ENCODE results near the gene SFXN3. TPM values are rescaled to one million over a fixed set of nuclear protein-coding genes. Genes with fewer than 3 reads are reported as not detected.

Gene SFXN3
- total RNA-seq, 1 experiment from 2014 or later = 32.1 TPM

DNA sequence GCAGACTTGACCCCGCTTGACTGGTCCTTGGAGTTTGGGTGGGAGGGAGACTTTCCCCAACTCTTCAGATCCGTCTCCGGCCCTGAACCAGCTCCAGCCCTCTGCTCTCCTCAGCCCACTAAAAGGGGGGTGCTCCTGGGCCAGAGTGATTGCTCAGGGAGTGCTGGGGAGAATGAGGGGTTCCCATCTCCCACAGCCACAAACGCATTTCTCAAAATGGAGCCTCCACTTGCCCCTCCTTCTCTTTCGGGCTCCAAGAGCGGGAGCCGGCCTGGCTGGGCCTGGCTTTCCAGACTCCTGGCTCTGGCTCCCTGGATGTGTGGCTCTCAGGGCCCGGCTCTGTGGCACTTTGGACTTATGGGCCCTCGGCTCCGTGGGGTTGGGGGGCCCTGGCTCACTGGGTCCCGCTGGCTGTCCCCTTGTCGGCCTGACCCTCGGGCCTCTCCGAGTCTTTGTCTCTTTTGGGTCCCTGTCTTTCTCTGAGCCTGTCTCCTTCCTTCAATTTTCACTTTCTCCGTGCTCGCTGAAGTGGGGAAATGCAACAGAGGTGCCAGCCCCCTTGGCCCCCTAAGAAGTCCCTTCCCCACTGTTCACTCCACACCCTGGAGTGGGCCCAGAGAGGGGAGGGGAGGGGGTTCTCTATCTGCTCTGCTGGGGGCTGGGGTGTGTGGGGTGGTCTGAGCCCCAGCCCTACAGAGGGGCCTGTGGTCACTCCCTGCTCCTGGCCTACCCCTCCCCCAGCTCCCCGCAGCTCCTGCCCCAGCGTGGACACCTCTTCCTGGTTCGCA, 30.7 kb upstream of the SFXN3 start:
- DNase-seq (ENCODE audit: low read depth) = peak; percentile 33

- peak; percentile 61 for DNase-seq (ENCODE audit: low read depth)
Measured at GRCh38 chr10:101000915-101001658, 29.9 kb upstream of the SFXN3 start.

DNA sequence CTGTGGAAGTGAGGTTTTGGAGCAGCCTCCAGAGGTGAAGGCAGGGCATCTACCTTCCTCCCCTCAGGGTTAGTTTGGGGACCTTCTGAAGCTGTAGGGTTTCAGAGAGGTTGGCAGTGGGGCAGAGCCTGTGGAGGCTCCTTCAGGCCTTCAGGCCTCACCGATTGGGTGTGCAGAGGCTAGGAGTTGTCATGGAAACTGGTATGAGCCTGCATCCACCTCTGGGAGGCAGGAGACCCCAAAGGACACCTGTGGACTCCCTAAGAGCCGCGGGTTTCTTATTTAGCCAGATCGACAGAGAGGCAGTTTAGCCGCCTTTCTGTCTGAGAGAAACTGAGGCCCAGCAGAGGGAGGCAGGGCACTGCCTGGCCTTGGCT, 29.4 kb upstream of the SFXN3 start:
- DNase-seq (ENCODE audit: low read depth) = no peak

GRCh38 chr10:101002456-101002855, 28.6 kb upstream of the SFXN3 start:
- no peak for DNase-seq (ENCODE audit: low read depth)

GRCh38 chr10:101003639-101004206, 27.3 kb upstream of the SFXN3 start:
- no peak for DNase-seq (ENCODE audit: low read depth)

- no peak for DNase-seq (ENCODE audit: low read depth)
Measured at GRCh38 chr10:101005361-101005760, 25.7 kb upstream of the SFXN3 start.

DNA sequence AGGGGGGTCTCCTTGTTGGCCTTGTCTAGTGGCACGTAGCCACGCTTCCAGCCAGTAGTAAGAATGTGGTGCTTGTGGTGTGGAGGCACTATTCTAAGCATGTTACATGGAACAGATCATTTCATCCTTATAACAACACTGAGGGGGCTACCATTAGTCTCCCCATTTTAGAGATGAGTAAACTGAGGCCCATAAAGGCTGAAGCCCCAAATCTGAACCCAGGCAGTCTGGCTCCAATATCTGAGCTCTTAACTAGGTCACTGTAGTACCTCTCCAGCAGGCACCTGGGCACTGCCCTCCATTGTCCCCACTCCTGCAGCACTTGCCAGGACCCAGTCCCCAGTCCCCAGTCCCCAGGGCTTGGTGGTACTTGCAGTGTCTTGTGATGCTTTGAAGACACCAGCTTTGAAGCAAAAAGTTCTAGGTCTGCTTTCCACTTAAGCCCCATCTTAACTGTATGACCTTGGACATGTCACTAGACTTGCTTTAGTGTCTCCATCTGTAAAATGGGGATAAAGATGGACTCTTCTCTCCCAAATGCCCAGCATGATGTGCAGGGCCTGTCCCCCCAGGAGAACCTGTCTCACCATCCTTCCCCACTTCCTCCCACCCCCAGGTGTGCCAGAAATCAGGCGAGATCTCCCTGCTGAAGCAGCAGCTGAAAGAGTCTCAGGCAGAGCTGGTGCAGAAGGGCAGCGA, 25.0 kb upstream of the SFXN3 start:
- no peak for DNase-seq (ENCODE audit: low read depth)

DNA sequence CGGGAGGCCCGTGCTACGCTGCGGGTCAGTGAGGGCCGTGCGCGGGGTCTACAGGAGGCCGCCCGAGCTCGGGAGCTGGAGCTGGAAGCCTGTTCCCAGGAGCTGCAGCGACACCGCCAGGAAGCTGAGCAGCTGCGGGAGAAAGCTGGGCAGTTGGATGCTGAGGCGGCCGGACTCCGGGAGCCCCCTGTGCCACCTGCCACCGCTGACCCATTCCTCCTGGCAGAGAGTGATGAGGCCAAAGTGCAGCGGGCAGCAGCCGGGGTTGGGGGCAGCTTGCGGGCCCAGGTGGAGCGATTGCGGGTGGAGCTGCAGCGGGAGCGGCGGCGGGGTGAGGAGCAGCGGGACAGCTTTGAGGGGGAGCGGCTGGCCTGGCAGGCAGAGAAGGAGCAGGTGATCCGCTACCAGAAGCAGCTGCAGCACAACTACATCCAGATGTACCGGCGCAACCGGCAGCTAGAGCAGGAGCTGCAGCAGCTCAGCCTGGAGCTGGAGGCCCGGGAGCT, 24.4 kb upstream of the SFXN3 start:
- DNase-seq (ENCODE audit: low read depth) = no peak

- no peak for DNase-seq (ENCODE audit: low read depth)
Measured at GRCh38 chr10:101007099-101007711, 23.8 kb upstream of the SFXN3 start.

DNA sequence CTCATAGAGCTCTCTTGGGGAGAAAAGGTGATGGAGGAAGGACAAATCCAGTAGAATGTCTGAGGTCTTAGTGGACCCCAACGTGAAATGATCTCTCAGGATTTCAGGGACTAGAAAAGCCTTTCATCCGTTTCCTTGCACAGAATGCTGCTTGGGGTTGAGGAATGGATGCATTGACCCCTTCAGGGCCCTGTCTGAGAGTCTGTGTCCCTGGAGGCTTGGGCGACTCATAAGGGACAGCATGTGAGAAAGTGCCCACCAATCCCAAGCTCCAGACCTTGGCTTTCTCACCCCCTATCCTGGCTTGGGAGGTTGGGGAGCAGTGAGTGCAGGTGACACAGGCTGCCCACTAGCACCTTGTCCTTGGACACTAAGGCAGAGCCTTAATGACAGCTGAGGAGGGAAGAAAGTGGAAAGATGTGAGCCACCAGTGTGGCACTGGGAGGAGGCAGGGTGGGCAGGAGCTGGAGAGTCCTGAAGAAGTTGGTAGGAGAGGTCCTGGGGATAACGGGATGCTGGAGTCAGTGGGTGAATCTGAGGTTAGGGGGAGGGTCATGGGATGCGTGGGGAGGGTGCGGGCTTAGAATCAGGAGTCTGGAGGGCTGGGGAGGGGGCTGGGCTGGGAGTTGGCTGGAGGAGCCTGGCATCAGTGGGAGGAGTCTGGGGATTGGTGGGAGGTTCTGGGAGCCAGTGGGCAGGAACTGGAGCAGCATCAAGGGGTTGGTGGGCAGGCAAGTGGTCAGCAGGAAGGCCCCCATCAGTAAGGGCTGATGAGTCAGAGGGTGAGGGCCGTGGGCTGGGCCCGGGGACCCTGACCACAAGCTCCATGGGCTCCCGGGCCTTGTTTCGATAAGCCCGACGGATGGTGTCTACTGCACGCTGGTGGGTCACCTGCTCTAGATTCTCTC, 22.9 kb upstream of the SFXN3 start:
- DNase-seq (ENCODE audit: low read depth) = no peak

GRCh38 chr10:101008823-101009423, 22.1 kb upstream of the SFXN3 start:
- no peak for DNase-seq (ENCODE audit: low read depth)

GRCh38 chr10:101010329-101010728, 20.7 kb upstream of the SFXN3 start:
- no peak for DNase-seq (ENCODE audit: low read depth)

GRCh38 chr10:101011517-101012423, 19.3 kb upstream of the SFXN3 start:
- DNase-seq (ENCODE audit: low read depth) = no peak

GRCh38 chr10:101012525-101013364, 18.3 kb upstream of the SFXN3 start:
- peak; percentile 90 for DNase-seq (ENCODE audit: low read depth)

- DNase-seq (ENCODE audit: low read depth) = no peak
Measured at GRCh38 chr10:101013365-101013825, 17.6 kb upstream of the SFXN3 start.

GRCh38 chr10:101014230-101014884, 16.7 kb upstream of the SFXN3 start:
- DNase-seq (ENCODE audit: low read depth) = peak; percentile 65

- peak; percentile 62 for DNase-seq (ENCODE audit: low read depth)
Measured at GRCh38 chr10:101014966-101015581, 16.0 kb upstream of the SFXN3 start.

Data from Daoy (cell line).